HEK293T (cell line): Measurements from ENCODE around the gene SPATA9.

Experiments
- CTCF ChIA-PET: fragments of 350-600 bp; formaldehyde crosslinking; extraction: SDS; loops from one replicate; lab custom pipeline; 2021; ENCODE audit warnings: antibody characterized with exemption, inconsistent platforms; lab: Yijun Ruan, JAX
- POLR2A ChIA-PET: fragments of 350-600 bp; formaldehyde crosslinking; extraction: SDS; loops from one replicate; lab custom pipeline; 2020; ENCODE audit warnings: antibody characterized with exemption, inconsistent platforms; lab: Yijun Ruan, JAX
- DNase-seq: peaks from one replicate; pipeline ENCODE4 v3.0.0; 2012; ENCODE audit warnings: mixed read lengths; ENCODE audit errors: extremely low spot score
- ARNT ChIP-seq: fragments of 450-650 bp; IDR thresholded peaks from 2 replicates; pipeline ENCODE4 v1.6.1; 2017; ENCODE audit warnings: mild to moderate bottlenecking
- BHLHE40 ChIP-seq: fragments of 450-650 bp; IDR thresholded peaks from 2 replicates; pipeline ENCODE4 v1.6.1; 2016; ENCODE audit warnings: mild to moderate bottlenecking, moderate library complexity, borderline replicate concordance
- CTBP1 ChIP-seq: fragments of 450-650 bp; IDR thresholded peaks from 2 replicates; pipeline ENCODE4 v1.6.1; 2016; ENCODE audit warnings: borderline replicate concordance
- ELF4 ChIP-seq: fragments of 450-650 bp; IDR thresholded peaks from 2 replicates; pipeline ENCODE4 v1.6.1; 2017; ENCODE audit warnings: antibody characterized with exemption
- FOXA1 ChIP-seq: fragments of 450-650 bp; IDR thresholded peaks from 2 replicates; pipeline ENCODE4 v1.6.1; 2016; ENCODE audit warnings: mild to moderate bottlenecking
- FOXK2 ChIP-seq: fragments of 450-650 bp; IDR thresholded peaks from 2 replicates; pipeline ENCODE4 v1.6.1; 2016; ENCODE audit warnings: mild to moderate bottlenecking
- FOXM1 ChIP-seq: fragments of 450-650 bp; IDR thresholded peaks from 2 replicates; pipeline ENCODE4 v1.6.1; 2017; ENCODE audit warnings: mild to moderate bottlenecking, borderline replicate concordance
- HDGF ChIP-seq: fragments of 450-650 bp; IDR thresholded peaks from 2 replicates; pipeline ENCODE4 v1.6.1; 2017; ENCODE audit warnings: antibody characterized with exemption, borderline replicate concordance
- L3MBTL2 ChIP-seq: fragments of 450-650 bp; conservative IDR thresholded peaks from 2 replicates; pipeline ENCODE4 v1.6.1; 2016; ENCODE audit warnings: mild to moderate bottlenecking
- LEF1 ChIP-seq: fragments of 450-650 bp; IDR thresholded peaks from 2 replicates; pipeline ENCODE4 v1.6.1; 2017; ENCODE audit warnings: mild to moderate bottlenecking, borderline replicate concordance
- NFRKB ChIP-seq: fragments of 450-650 bp; IDR thresholded peaks from 2 replicates; pipeline ENCODE4 v1.6.1; 2016; ENCODE audit warnings: mild to moderate bottlenecking, moderate library complexity
- SP1 ChIP-seq: fragments of 450-650 bp; IDR thresholded peaks from 2 replicates; pipeline ENCODE4 v1.6.1; 2017
- SUZ12 ChIP-seq: fragments of 450-650 bp; IDR thresholded peaks from 2 replicates; pipeline ENCODE4 v1.6.1; 2016; ENCODE audit warnings: mild to moderate bottlenecking
- TARDBP ChIP-seq: fragments of 450-650 bp; IDR thresholded peaks from 2 replicates; pipeline ENCODE4 v1.6.1; 2016
- ZNF384 ChIP-seq: fragments of 450-650 bp; IDR thresholded peaks from 2 replicates; pipeline ENCODE4 v1.6.1; 2016
- TF ChIP-seq, protein P1 (sequence below): fragments of 450-650 bp; IDR thresholded peaks from 2 replicates; pipeline ENCODE4 v1.6.1; 2016

SPATA9 gene

DNA sequence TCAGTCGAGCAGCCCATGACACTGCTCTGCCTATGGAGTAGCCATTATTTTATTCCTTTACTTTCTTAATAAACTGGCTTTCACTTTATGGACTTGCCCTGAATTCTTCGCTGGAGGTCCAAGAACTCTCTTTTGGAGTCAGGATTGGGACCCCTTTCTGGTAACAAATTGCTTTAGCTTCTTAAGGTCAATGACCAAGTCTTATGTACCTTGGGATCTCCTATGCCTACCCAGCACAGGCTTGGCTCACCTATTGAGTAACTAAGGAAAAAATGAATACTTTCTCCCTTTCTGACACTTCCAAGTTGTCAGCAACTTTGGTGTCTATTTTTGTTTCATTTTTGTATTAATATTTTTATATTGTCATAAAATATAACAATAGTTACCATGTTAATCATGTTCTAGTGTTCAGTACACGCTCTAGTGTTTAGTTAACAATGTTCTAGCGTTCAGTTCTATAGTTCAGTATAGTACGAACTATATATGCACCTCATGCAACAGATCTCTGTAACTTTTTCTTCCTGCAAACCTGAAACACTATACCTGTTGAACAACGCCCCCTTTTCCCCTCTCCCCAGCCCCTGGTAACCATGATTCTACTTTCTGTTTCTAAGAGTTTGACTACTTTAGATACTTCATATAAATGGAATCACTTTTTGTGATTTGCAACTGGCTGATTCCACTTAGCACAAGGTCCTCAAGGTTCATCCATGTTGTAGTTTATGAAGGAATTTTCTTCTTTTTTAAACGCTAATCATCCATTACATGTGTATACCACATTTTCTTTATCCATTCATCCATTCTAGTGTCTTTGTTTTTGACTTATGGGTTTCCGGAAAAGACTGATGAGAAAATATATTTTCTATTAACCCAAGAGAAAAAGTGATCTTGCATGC is 46.6 kb upstream of the SPATA9 start:
- POLR2A ChIA-PET, result no interaction called here

DNA sequence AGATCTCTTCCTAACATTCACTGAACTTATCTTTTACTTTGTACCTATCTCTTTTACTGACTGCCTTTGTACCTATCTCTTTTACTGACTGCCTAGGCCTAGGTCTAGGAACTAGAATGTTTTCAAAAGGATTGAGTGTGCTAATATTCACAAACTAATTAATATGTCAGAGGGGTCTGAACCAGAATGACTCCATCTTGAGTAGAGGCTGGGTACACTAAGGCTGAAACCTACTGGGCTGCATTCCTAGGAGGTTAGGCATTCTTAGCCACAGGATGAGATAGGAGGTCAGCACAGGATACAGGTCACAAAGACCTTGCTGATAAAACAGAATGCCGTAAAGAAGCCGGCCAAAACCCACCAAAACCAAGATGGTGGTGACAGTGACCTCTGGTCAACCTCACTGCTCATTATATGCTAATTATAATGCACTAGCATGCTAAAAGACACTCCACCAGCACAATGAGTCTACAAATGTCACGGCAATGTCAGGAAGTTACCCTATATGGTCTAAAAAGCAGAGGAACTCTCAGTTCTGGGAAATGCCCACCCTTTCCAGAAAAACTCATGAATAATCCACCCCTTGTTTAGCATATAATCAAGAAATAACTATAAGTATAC is 45.8 kb upstream of the SPATA9 start:
- POLR2A ChIA-PET, result interaction anchor here (1.2 kb wide), 1 partner anchor 82 kb away, joined by 3 read pairs; the partner anchor contains the start of gene RFESD
- CTCF ChIA-PET, result no interaction called here

More for the DNA sequence above, 46.6 kb upstream of the SPATA9 start:
- CTCF ChIA-PET, result interaction anchor here (1.4 kb wide), 1 partner anchor 82 kb away, joined by 3 read pairs; the partner anchor contains the start of gene RFESD
- no peak for DNase-seq
- TF ChIP-seq ELF4, result no peak
- TF ChIP-seq BHLHE40, result no peak
- no peak for TF ChIP-seq L3MBTL2

DNA sequence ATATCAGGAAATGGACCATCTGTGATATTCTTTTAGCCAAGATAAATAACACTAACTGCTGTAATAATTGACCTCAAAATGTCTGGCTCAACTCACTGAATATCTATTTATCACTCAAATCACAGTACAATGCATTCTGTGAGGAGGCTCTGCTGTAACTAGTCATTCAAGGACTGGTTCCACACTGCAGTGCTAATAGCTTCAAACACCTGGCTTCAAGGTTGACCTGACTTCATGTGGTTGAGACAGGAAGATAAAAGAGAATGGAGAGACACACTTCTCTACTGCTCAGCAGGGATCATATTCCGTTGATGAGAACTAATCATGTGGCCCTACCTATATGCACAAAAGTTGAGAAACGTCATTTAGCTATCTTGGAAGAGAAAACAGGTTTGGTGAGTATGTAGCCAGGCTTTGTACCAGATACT is 45.0 kb upstream of the SPATA9 start:
- DNase-seq, result no peak
- no peak for TF ChIP-seq L3MBTL2
- TF ChIP-seq FOXA1, result no peak
- TF ChIP-seq BHLHE40, result no peak
- no peak for TF ChIP-seq HDGF
- TF ChIP-seq TARDBP, result no peak
- TF ChIP-seq ARNT, result no peak
- no peak for TF ChIP-seq CTBP1
- no peak for TF ChIP-seq SUZ12
- TF ChIP-seq, protein P1, sequence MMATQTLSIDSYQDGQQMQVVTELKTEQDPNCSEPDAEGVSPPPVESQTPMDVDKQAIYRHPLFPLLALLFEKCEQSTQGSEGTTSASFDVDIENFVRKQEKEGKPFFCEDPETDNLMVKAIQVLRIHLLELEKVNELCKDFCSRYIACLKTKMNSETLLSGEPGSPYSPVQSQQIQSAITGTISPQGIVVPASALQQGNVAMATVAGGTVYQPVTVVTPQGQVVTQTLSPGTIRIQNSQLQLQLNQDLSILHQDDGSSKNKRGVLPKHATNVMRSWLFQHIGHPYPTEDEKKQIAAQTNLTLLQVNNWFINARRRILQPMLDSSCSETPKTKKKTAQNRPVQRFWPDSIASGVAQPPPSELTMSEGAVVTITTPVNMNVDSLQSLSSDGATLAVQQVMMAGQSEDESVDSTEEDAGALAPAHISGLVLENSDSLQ, result no peak
- no peak for TF ChIP-seq FOXM1
- TF ChIP-seq NFRKB, result no peak
- TF ChIP-seq FOXK2, result no peak
- TF ChIP-seq SP1, result no peak
- TF ChIP-seq ZNF384, result no peak
- no peak for TF ChIP-seq ELF4
- TF ChIP-seq LEF1, result no peak
- ChIA-PET CTCF (no interaction called here), POLR2A (interaction anchor here (1.2 kb wide), 1 partner anchor 81 kb away, joined by 3 read pairs; the partner anchor contains the start of gene RFESD)

More for the DNA sequence above, 45.8 kb upstream of the SPATA9 start:
- no peak for TF ChIP-seq ZNF384
- no peak for TF ChIP-seq HDGF
- TF ChIP-seq LEF1, result no peak
- TF ChIP-seq SUZ12, result no peak
- no peak for TF ChIP-seq FOXK2
- TF ChIP-seq BHLHE40, result no peak
- TF ChIP-seq SP1, result no peak
- no peak for TF ChIP-seq FOXA1
- no peak for TF ChIP-seq CTBP1
- TF ChIP-seq, protein P1, result no peak
- TF ChIP-seq ARNT, result no peak
- no peak for TF ChIP-seq L3MBTL2
- TF ChIP-seq FOXM1, result no peak
- no peak for TF ChIP-seq ELF4
- DNase-seq, result no peak

DNA sequence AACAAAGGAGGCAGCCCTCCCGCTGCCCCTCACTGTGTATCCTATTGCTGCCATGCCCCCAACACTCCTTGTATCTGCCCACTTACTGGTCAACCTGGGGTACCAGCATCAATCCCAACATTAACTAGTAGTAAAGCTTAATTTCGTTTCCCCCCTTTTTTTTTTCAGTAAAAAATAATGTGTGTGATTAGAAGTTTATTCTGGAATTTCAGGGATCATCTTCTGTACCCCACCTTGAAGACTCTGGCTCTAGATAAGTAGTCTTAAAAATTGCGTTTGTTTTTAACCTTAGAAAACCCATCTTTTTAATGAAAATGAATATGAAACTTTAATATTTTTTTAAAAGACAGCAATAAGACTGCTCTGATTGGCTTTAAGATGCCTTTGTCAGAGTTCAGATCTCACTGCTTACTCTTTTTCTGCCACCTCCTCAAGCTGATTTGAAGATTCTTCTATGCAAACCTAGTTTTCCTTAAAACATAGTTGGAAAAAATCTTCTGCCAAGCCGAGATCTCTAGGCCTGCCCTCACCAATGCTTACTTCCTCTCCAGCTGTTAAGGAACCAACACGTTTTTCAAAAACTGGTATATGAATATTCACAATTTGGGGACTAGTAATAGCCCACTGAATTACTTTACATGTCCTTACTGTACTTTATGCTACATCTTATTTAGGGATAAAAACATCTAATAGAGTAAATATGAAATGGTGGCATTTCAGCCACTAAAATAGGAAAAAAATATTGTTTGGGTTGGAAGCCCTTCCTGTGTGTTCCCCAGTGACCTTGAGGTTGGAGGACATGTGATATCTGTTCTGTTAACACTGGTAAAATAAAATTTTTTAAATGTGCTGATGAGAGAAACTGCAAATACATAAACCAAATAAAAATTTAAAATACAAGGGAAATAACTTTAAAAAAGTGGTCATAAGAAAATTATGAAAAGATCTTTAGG is 44.3 kb upstream of the SPATA9 start:
- ChIA-PET CTCF (interaction anchor here (0.5 kb wide), 1 partner anchor 63 kb away, joined by 3 read pairs; no protein-coding TSS in a partner anchor), POLR2A (interaction anchor here (1.2 kb wide), 1 partner anchor 80 kb away, joined by 3 read pairs; the partner anchor contains the start of gene RFESD)
- TF ChIP-seq L3MBTL2, result no peak
- no peak for TF ChIP-seq CTBP1
- no peak for TF ChIP-seq HDGF
- TF ChIP-seq, protein P1, result no peak
- TF ChIP-seq LEF1, result no peak
- TF ChIP-seq ARNT, result no peak
- no peak for TF ChIP-seq FOXA1
- no peak for TF ChIP-seq FOXK2
- DNase-seq, result no peak

DNA sequence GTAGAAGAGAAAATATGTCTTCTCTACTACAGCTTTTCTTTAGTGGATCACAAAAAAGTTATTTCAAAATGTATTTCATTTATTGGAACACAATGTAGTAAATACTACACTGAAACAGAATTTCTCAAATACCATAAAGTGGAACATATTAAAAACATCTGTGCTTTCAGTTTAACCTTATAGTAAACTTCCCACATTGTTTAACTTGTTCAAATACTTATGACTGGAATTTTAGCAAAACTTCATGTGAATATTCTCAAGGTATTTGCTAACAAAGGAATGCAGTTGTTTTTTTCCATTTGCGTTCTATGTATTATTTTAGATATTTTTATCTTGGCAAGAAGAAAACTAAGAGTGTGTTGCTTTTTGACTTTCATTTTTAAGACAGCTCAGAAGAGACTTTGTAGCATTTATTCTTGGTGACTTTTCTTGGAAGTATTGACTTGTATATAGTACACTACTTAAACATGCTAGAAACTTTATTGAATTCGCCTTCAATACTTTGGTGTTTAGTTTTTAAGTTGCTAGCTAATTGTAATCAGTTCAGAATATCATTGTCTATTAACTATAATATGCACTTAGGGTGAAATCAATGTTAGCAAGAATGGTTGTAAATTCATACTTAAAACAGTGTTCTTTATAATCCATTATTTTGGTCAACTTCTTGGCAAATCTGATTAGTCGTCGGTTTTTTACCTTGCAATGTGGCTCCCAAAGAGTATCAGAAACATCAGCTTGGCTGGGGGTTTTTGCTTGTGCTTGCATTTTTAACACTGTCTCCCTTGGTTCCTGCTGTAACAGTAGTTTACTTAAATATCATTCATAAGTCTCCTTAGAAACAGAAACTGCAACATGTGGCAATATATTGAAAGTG is 43.4 kb upstream of the SPATA9 start:
- DNase-seq, result no peak
- no peak for TF ChIP-seq ZNF384
- TF ChIP-seq TARDBP, result no peak
- TF ChIP-seq BHLHE40, result no peak
- TF ChIP-seq, protein P1, result no peak
- no peak for TF ChIP-seq LEF1
- no peak for TF ChIP-seq SUZ12
- TF ChIP-seq FOXA1, result no peak
- TF ChIP-seq FOXK2, result no peak
- TF ChIP-seq ELF4, result no peak
- no peak for TF ChIP-seq NFRKB
- no peak for TF ChIP-seq FOXM1
- ChIA-PET POLR2A (no interaction called here), CTCF (no interaction called here)
